ENCODE data around the gene SPATA19. TPM values are rescaled to one million over a fixed set of nuclear protein-coding genes. Genes with fewer than 3 reads are reported as not detected.

SPATA19 gene
- total RNA-seq, 1 donor from 2014 or later = not detected

DNA sequence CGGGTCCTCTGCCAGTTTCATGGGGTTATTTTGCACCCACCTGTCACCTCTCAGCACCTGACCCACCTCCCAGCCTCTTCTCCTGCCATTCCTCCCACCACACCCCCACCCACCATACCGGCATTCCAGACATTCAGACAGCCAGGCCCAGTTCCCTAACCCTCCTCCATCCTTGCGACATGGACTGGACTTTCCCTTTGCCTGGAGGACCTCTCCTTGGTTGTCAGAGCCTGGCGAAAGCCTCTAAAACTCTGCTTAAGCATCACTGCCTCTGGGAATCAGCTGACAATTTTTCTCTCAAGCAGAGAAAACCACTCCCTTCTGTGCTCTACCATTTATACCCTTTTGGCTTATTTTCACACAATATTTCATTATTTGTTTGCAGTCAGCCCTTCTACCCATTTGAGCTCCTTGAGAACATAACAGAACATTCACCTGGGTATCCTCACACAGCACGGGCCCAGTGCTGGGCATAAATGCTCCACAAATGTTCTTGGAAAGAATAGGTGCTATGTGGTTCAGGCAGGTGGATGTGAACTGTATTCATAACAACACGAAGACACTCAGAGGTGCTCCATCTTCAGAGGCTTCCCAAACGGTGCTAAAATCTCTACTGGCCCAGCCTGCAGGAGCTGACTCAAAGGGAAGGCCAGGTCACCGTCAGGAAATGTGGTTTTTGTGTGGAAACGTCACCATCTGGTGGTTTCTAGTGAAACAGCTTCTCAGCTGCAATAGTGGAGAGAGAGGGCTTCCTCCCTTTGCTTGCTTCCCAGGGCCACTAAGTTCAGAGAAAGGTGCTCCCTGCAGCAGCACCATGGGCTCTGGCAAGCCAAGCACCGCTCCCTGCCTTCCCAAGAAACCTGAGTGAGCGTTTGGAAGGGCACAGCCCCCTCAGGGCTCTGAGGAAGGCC, 10.4 kb downstream of the SPATA19 start:
- peaks cover 12% of the 10 kb centered on the region for H3K27me3 Mint-ChIP-seq
- no peaks in the 10 kb centered on the region for H3K9me3 Mint-ChIP-seq
- TF ChIP-seq, protein P1, sequence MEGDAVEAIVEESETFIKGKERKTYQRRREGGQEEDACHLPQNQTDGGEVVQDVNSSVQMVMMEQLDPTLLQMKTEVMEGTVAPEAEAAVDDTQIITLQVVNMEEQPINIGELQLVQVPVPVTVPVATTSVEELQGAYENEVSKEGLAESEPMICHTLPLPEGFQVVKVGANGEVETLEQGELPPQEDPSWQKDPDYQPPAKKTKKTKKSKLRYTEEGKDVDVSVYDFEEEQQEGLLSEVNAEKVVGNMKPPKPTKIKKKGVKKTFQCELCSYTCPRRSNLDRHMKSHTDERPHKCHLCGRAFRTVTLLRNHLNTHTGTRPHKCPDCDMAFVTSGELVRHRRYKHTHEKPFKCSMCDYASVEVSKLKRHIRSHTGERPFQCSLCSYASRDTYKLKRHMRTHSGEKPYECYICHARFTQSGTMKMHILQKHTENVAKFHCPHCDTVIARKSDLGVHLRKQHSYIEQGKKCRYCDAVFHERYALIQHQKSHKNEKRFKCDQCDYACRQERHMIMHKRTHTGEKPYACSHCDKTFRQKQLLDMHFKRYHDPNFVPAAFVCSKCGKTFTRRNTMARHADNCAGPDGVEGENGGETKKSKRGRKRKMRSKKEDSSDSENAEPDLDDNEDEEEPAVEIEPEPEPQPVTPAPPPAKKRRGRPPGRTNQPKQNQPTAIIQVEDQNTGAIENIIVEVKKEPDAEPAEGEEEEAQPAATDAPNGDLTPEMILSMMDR (conservative IDR thresholded peaks at IDR 0.05) = peak; percentile 85
- no peaks in the 10 kb centered on the region for H3K36me3 Mint-ChIP-seq
- DNase-seq (ENCODE audit: extremely low spot score, unreplicated experiment) = no peak
- peak overlapping the region; percentile 74 for H3K27ac Mint-ChIP-seq
- H3K4me1 Mint-ChIP-seq (ENCODE audit: unreplicated experiment) = peaks cover 3% of the 10 kb centered on the region
- no peak overlapping the region for H3K4me3 Mint-ChIP-seq

DNA sequence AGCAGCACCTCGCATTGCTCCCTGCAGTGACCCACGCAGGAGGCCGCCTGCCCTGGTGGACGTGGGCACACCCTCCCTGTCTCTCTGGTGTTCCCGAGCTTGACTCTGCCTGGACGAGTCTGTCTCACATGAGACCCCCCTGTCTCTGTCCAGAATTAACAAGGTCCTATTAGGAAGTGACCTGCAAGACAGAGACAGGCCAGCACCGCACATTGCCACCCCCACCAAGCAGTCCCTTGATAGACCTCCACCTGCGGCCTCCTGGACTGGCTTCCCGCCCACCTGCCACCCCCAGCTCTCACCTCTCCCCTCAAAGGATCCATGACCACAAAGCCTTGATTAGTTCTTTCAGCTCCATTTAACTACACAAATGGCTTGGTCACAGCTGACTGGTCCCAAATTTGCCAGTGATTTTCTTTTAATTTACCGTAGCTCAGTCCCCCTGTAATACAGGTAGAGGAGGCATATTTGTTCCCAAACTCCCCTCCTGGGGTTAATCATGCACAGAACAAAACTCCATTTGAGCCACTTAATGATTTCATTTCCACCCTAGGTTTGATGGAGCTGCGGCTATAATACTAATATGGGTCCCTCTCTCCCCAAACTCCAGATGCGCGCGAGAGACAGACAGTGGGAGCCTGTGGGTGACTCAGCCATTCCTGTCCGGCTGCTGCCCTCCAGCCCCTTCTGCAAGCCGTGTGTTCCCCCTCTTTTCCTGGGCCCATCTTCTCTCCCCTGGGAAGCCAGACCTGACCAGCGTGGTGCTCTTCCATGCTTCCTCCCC, 11.2 kb downstream of the SPATA19 start:
- Mint-ChIP-seq H3K36me3 (no peaks in the 10 kb centered on the region), H3K27me3 (peaks cover 12% of the 10 kb centered on the region), H3K4me3 (no peak overlapping the region), H3K4me1 (ENCODE audit: unreplicated experiment) (peaks cover 3% of the 10 kb centered on the region), H3K27ac (no peak overlapping the region), H3K9me3 (no peaks in the 10 kb centered on the region)
- TF ChIP-seq, protein P1 (conservative IDR thresholded peaks at IDR 0.05) = no peak
- DNase-seq (ENCODE audit: extremely low spot score, unreplicated experiment) = no peak

DNA sequence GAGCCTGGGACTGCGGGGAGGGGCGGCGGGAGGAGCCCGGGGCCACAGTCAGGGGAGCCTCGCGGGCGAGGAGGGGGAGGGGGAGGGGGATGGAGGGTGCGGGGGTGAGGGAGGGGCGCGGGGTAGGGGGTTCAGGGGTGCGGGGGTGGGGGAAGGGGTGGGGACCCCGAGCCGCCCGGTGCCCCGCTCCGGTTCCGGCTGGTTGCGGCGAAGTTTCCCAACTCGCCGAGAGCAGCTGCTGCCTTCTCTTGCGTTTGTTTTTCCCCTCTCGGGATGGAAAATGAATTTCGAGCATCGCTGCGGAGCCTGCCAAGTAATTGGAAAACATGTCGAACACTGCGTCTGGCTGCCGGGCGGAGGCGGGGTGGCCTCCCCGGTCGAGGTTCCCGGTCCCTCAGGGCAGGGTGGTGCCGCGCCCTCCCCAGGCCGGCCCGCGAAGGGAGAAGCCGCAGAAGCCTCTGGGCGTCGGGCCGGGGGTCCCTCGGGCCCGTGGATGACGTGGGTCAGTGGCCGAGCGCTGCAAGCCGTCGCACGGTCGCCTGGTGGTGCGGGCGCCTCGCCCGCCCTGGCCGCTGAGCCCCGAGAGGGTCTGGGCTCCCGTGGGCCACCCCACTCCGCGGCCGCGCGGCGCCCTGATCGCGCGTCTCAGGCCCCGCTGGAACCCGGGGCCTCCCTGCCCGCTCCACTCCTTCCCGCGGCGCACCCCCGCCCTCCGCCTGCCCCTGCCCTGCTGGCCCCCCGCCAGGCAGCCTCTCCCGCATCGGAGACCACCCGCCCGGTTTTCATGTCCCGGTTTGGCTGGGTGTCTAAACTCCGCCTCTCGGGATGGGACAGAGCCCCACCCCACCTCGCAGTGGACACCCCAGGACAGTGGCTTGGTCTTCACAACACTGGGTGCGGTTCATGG, 12.1 kb downstream of the SPATA19 start:
- H3K9me3 Mint-ChIP-seq = no peaks in the 10 kb centered on the region
- H3K4me1 Mint-ChIP-seq (ENCODE audit: unreplicated experiment) = peaks cover 3% of the 10 kb centered on the region
- H3K36me3 Mint-ChIP-seq = no peaks in the 10 kb centered on the region
- H3K4me3 Mint-ChIP-seq = no peak overlapping the region
- DNase-seq (ENCODE audit: extremely low spot score, unreplicated experiment) = no peak
- TF ChIP-seq, protein P1 (conservative IDR thresholded peaks at IDR 0.05) = no peak
- H3K27me3 Mint-ChIP-seq = peaks cover 18% of the 10 kb centered on the region
- H3K27ac Mint-ChIP-seq = no peak overlapping the region

DNA sequence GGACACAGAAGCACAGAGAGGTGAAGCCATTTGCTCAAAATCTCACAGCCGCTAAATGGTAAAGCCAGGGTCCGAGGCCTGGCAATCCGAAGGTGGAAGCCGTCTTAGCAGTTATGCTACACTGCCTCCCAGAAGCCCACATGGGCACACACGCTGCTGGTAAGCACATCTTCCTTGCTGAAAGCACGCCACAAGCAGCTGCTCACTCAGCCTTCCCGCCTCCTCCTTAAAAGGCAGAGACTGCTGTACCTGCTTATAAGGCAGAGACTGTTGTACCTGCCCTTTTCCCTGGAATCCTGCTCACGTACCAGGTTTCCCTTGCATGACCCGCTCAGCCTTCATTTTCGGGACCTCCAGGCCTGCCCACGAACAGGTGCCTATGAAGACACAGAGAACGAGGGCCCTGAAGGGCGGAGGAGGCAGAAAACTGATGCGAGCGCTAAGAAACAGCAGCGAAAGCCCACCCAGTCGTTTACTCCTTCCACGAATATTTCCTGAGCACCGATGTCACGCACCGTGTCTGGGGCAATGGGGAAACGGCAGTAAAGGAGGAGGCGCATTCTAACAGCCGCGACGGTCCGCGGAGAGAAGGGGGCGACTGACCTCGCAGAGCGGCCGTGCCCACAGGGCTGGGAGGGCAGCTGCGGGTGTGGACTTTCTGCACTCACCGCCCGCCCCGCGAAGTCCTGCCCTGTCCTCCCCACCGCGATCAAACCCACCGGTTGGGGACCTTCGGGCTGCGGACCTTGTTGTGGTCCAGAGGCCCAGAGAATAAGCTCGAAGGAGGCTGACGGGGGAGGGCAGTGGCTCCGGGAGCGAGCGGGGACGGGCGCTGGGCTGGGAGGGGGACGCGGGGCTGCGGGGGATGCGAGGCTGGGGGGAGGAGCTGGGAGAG, 13.0 kb downstream of the SPATA19 start:
- Mint-ChIP-seq H3K27ac (no peak overlapping the region), H3K27me3 (peaks cover 23% of the 10 kb centered on the region), H3K4me3 (no peak overlapping the region), H3K4me1 (ENCODE audit: unreplicated experiment) (peaks cover 3% of the 10 kb centered on the region), H3K36me3 (no peaks in the 10 kb centered on the region), H3K9me3 (no peaks in the 10 kb centered on the region)
- TF ChIP-seq, protein P1 (conservative IDR thresholded peaks at IDR 0.05) = no peak
- DNase-seq (ENCODE audit: extremely low spot score, unreplicated experiment) = no peak
